GM21737 (cell line): Measurements from ENCODE around the gene CD8A.
"Not testable (repeated sequence)": the region's sequence is repeated elsewhere in the genome, so short reads cannot be mapped to it uniquely, and the experiment has no call there.

Source experiments
- ATAC-seq: cut with Tn5 transposase; IDR thresholded peaks from one replicate; pipeline ENCODE4 v1.9.1; 2021; ENCODE audit warnings: mild to moderate bottlenecking, moderate library complexity; ENCODE audit not compliant: unreplicated experiment

The CD8A gene

DNA sequence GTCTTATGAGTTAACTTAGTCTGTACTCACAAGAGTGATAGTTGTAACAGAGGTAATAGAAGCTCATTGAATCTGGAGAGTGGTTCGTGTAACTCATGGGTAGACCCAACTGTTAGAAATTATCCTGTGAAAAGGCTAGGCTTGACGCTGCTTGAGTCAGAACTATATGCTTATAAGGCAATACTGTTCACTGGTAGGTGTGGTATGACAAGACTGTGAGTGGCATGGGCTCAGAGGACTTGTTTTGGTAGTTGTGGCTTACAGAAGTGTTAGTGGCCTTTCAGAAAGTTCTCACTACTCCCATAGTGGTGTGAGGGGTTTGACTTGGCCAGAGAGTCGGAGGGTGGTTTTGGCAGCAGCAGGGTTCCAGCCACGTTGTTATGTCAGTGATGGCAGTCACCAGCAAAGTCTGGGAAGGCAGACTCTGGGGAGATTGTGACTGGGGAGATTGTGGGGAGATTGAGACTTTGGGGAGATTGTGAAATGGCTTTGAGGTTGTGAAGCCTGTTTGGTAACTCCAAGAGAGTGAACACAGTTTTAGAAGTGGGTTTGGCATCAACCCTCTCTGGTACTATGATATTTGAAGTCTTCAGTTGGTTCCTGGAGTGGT, 48.7 kb downstream of the CD8A start:
- ATAC-seq: not testable (repeated sequence)

DNA sequence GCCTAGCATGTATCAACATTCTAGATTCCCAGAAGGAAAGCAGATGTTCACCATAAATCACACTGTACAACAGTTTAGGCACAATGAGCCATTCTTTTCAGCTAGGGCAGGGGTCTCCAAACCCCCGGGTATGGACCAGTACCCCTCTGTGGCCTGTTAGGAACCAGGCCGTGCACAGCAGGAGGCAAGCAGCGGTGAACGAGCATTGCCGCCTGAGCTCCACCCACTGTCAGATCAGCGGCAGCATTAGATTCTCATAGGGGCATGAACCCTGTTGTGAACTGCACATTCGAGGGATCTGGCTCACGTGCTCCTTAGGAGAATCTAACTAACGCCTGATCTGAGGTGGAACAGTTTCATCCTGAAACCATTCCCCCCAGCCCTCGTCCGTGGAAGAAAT, 50.8 kb downstream of the CD8A start:
- ATAC-seq: not testable (repeated sequence)

DNA sequence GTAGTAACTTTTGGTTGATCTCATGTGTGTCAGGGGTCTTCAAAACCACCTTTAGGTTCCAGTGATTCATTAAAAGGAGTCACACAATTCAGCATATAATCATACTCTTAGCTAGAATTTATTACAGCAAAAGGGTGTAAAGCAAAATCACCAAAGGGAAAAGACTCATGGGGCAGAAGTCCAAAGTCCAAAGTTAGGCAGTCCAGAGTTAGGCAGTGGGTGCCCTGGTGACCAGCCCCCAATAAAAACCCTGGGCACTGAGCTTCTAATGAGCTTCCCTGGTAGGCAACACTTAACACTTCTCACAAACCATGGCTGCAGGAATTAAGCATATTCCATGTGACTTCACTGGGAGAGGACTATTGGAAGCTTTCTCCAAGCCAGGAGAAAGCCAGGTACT, 51.2 kb downstream of the CD8A start:
- not testable (repeated sequence) for ATAC-seq

DNA sequence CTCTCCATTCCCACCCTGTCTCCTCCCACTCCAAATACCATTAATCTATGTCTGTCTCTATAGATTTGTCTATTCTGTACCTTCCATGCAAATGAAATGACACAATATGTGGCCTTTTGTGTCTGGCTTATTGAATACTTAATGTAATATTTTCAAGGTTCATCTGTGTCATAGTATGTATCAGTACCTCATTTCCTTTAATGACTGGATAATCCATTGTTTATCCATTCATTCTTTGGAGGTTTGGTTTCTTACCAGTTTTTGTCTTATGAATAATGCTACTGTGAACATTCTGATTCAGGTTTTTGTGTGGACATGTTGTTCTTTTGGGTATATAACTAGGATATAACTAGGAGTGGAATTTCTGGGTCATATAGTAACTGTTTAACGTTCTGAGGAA, 55.8 kb downstream of the CD8A start:
- not testable (repeated sequence) for ATAC-seq
